GM23338 (cell line): Measurements from ENCODE around the gene PLAAT2. TPM values are rescaled to one million over a fixed set of nuclear protein-coding genes. Genes with fewer than 3 reads are reported as not detected.

Source experiments
- ATAC-seq: fragments of 200-7000 bp; cut with Tn5 transposase; 3 replicates; pipeline ENCODE4 v1.9.1; 2020
- DNase-seq: peaks from one replicate; pipeline ENCODE4 v3.0.0-alpha.2; 2015; ENCODE audit warnings: low spot score
- H2AFZ ChIP-seq: fragments of 200-600 bp; sonication (generic); 2 replicates; pipeline ENCODE4 v1.8.0; 2016; ENCODE audit warnings: antibody characterized with exemption, mild to moderate bottlenecking, moderate library complexity
- H3F3A ChIP-seq: fragments of 200-600 bp; sonication (generic); replicated peaks from 2 replicates; pipeline ENCODE4 v1.8.0; 2017; ENCODE audit warnings: antibody characterized with exemption, mixed run types, low read depth
- H3K27ac ChIP-seq: fragments of 200-600 bp; sonication (generic); 2 replicates; pipeline ENCODE4 v1.6.1; 2016; ENCODE audit warnings: low read depth
- H3K27me3 ChIP-seq: fragments of 200-600 bp; sonication (generic); 2 replicates; pipeline ENCODE4 v1.8.0; 2016; ENCODE audit warnings: mild to moderate bottlenecking, mixed run types, moderate library complexity; ENCODE audit not compliant: insufficient read depth
- H3K36me3 ChIP-seq: fragments of 200-600 bp; sonication (generic); 2 replicates; pipeline ENCODE4 v1.8.0; 2016; ENCODE audit warnings: mild to moderate bottlenecking; ENCODE audit not compliant: insufficient read depth
- H3K4me1 ChIP-seq: fragments of 200-600 bp; sonication (generic); 2 replicates; pipeline ENCODE4 v1.8.0; 2016; ENCODE audit warnings: mild to moderate bottlenecking, moderate library complexity; ENCODE audit not compliant: insufficient read depth
- H3K4me2 ChIP-seq: fragments of 200-600 bp; sonication (generic); 2 replicates; pipeline ENCODE4 v1.7.1; 2017; ENCODE audit warnings: mixed run types
- H3K4me3 ChIP-seq: fragments of 200-600 bp; sonication (generic); 2 replicates; pipeline ENCODE4 v1.6.1; 2016; ENCODE audit warnings: mixed run types
- H3K79me2 ChIP-seq: fragments of 200-600 bp; sonication (generic); replicated peaks from 2 replicates; pipeline ENCODE4 v1.8.0; 2017; ENCODE audit warnings: mild to moderate bottlenecking; ENCODE audit not compliant: insufficient read depth
- H3K9me2 ChIP-seq: fragments of 200-600 bp; sonication (generic); 2 replicates; pipeline ENCODE4 v1.8.0; 2017; ENCODE audit not compliant: insufficient read depth
- H4K20me1 ChIP-seq: fragments of 200-600 bp; sonication (generic); replicated peaks from 2 replicates; pipeline ENCODE4 v1.8.0; 2017; ENCODE audit warnings: mild to moderate bottlenecking; ENCODE audit not compliant: insufficient read depth
- H3K27ac Mint-ChIP-seq: 2 replicates; pipeline ENCODE4 v1.8.0; 2020; ENCODE audit warnings: inconsistent platforms, mild to moderate bottlenecking, moderate library complexity, mixed read lengths
- H3K27me3 Mint-ChIP-seq: 3 replicates; pipeline ENCODE4 v1.8.0; 2022; ENCODE audit warnings: low read depth, mild to moderate bottlenecking, moderate library complexity, mixed read lengths, inconsistent platforms; ENCODE audit not compliant: insufficient read depth, poor library complexity
- H3K36me3 Mint-ChIP-seq: 3 replicates; pipeline ENCODE4 v1.8.0; 2021; ENCODE audit warnings: low read depth, mild to moderate bottlenecking, inconsistent platforms, moderate library complexity, mixed read lengths
- H3K4me1 Mint-ChIP-seq: 3 replicates; pipeline ENCODE4 v1.8.0; 2020; ENCODE audit warnings: mild to moderate bottlenecking, inconsistent platforms, mixed read lengths
- H3K4me3 Mint-ChIP-seq: 3 replicates; pipeline ENCODE4 v1.8.0; 2021; ENCODE audit warnings: moderate library complexity, mild to moderate bottlenecking, inconsistent platforms, mixed read lengths
- H3K9me3 Mint-ChIP-seq: 3 replicates; pipeline ENCODE4 v1.8.0; 2020; ENCODE audit warnings: moderate library complexity, mild to moderate bottlenecking, inconsistent platforms, mixed read lengths
- CREB1 ChIP-seq: fragments of 250-450 bp; sonication (Bioruptor Pico); IDR thresholded peaks from 2 replicates; pipeline ENCODE4 v1.5.0; 2020; ENCODE audit warnings: low read depth, mild to moderate bottlenecking, moderate library complexity
- CTCF ChIP-seq, 2 experiments: fragments of 200-600 bp in 1 of 2; sonication (generic) in 1 of 2; conservative IDR thresholded peaks; 2 replicates each; pipeline versions ENCODE4 v1.5.1 to v1.6.1; 2016 to 2017; ENCODE audit warnings: antibody characterized with exemption in 2 of 2, low read depth in 2 of 2, mild to moderate bottlenecking in 2 of 2, moderate library complexity in 1 of 2
- EZH2 ChIP-seq: fragments of 200-600 bp; sonication (generic); IDR thresholded peaks from one replicate; pipeline ENCODE4 v1.8.0; 2017; ENCODE audit warnings: antibody characterized with exemption, mild to moderate bottlenecking, low read depth; ENCODE audit not compliant: unreplicated experiment
- EZH2phosphoT487 ChIP-seq: fragments of 200-600 bp; sonication (generic); IDR thresholded peaks from one replicate; pipeline ENCODE4 v1.8.1; 2018; ENCODE audit warnings: antibody characterized with exemption; ENCODE audit not compliant: unreplicated experiment
- JUNB ChIP-seq: IDR thresholded peaks from one replicate; pipeline ENCODE4 v1.6.1; 2016; ENCODE audit warnings: antibody characterized with exemption; ENCODE audit not compliant: unreplicated experiment
- NANOG ChIP-seq: IDR thresholded peaks from 2 replicates; pipeline ENCODE4 v1.6.1; 2016; ENCODE audit warnings: antibody characterized with exemption, borderline replicate concordance
- POLR2AphosphoS5 ChIP-seq: IDR thresholded peaks from 2 replicates; pipeline ENCODE4 v1.6.1; 2016; ENCODE audit warnings: antibody characterized with exemption, low read depth
- REST ChIP-seq: IDR thresholded peaks from one replicate; pipeline ENCODE4 v1.6.1; 2018; ENCODE audit warnings: antibody characterized with exemption; ENCODE audit not compliant: unreplicated experiment
- STAT1 ChIP-seq: IDR thresholded peaks from one replicate; pipeline ENCODE4 v1.6.1; 2016; ENCODE audit warnings: antibody characterized with exemption; ENCODE audit not compliant: unreplicated experiment
- ZNF114 ChIP-seq: fragments of 250-450 bp; sonication (Bioruptor Pico); IDR thresholded peaks from 2 replicates; pipeline ENCODE4 v1.5.0; 2020; ENCODE audit warnings: mild to moderate bottlenecking, moderate library complexity
- ZNF331 ChIP-seq: fragments of 250-450 bp; sonication (Bioruptor Pico); IDR thresholded peaks from 2 replicates; pipeline ENCODE4 v1.5.0; 2020; ENCODE audit warnings: low read depth, mild to moderate bottlenecking, moderate library complexity
- ZNF462 ChIP-seq: fragments of 250-450 bp; sonication (Bioruptor Pico); IDR thresholded peaks from 2 replicates; pipeline ENCODE4 v1.5.0; 2020; ENCODE audit warnings: mild to moderate bottlenecking, moderate library complexity
- polyA plus RNA-seq: library from polyadenylated mRNA; unstranded; fragments of >200 nt; fragmentation: Nextera tagmentation; extraction: Ambion mirVana; gene quantifications from 2 replicates; pipeline ENCODE4 v1.2.1, GENCODE V29; 2016
- total RNA-seq: library from RNA; depleted of rRNA; stranded (reverse); fragments of >200 nt; shearing (Covaris generic); gene quantifications from 2 replicates; pipeline ENCODE4 v1.2.3, GENCODE V29; 2014
- TF ChIP-seq, protein P1 (sequence below): IDR thresholded peaks from 2 replicates; pipeline ENCODE4 v1.6.1; 2016; ENCODE audit warnings: antibody characterized with exemption

PLAAT2 gene
- total and polyA plus RNA-seq, 2 experiments from 2014 or later, result 0.66 to 0.78 TPM

GRCh38 chr11:63558459-63559157, 4.6 kb downstream of the PLAAT2 start:
- TF ChIP-seq JUNB (no peak), EZH2 (no peak), STAT1 (no peak), ZNF462 (CRISPR knock-in tag) (no peak), POLR2AphosphoS5 (no peak), NANOG (no peak), ZNF114 (CRISPR knock-in tag) (no peak), CREB1 (CRISPR knock-in tag) (no peak), EZH2phosphoT487 (no peak), REST (no peak), ZNF331 (CRISPR knock-in tag) (no peak), CTCF (conservative IDR thresholded peaks at IDR 0.05; ENCODE audit: low read depth in 2 of 2) (no peak)
- TF ChIP-seq, protein P1, sequence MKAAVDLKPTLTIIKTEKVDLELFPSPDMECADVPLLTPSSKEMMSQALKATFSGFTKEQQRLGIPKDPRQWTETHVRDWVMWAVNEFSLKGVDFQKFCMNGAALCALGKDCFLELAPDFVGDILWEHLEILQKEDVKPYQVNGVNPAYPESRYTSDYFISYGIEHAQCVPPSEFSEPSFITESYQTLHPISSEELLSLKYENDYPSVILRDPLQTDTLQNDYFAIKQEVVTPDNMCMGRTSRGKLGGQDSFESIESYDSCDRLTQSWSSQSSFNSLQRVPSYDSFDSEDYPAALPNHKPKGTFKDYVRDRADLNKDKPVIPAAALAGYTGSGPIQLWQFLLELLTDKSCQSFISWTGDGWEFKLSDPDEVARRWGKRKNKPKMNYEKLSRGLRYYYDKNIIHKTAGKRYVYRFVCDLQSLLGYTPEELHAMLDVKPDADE, result no peak
- no peaks in the 10 kb centered on the region for H3K79me2 ChIP-seq
- H3K4me3 Mint-ChIP-seq, result no peak overlapping the region
- H3K36me3 Mint-ChIP-seq, result no peaks in the 10 kb centered on the region
- no peaks in the 10 kb centered on the region for H3K9me2 ChIP-seq
- peaks cover 20% of the 10 kb centered on the region for H3K4me1 ChIP-seq
- H3K36me3 ChIP-seq, result no peaks in the 10 kb centered on the region
- H3K4me2 ChIP-seq, result no peak overlapping the region
- H3K27me3 Mint-ChIP-seq, result peaks cover 8% of the 10 kb centered on the region
- ATAC-seq, result no peak
- no peak overlapping the region for H2AFZ ChIP-seq
- no peaks in the 10 kb centered on the region for H3F3A ChIP-seq
- peaks cover 19% of the 10 kb centered on the region for H3K4me1 Mint-ChIP-seq
- H4K20me1 ChIP-seq, result no peaks in the 10 kb centered on the region
- H3K4me3 ChIP-seq, result no peak overlapping the region
- no peak overlapping the region for H3K27ac ChIP-seq
- no peak for DNase-seq
- no peak overlapping the region for H3K27ac Mint-ChIP-seq
- H3K27me3 ChIP-seq, result no peaks in the 10 kb centered on the region
- H3K9me3 Mint-ChIP-seq, result no peaks in the 10 kb centered on the region
